Mucosa of descending colon (tissue), 3 donors: ENCODE results near the gene ARSH. TPM values are rescaled to one million over a fixed set of nuclear protein-coding genes. Genes with fewer than 3 reads are reported as not detected.
"Not testable (repeated sequence)": the region's sequence is repeated elsewhere in the genome, so short reads cannot be mapped to it uniquely, and the experiment has no call there.

Source experiments
- ATAC-seq: fragments of 200-7000 bp; cut with Tn5 transposase; one replicate; pipeline ENCODE4 v1.9.1; 2020; ENCODE audit warnings: mild to moderate bottlenecking, moderate library complexity
- DNase-seq, 3 donors: peaks; one replicate each; pipeline ENCODE4 v3.0.0-alpha.2; 2020
- H3K36me3 ChIP-seq: fragments of 200-600 bp; one replicate; pipeline ENCODE4 v1.8.0; 2021; ENCODE audit warnings: low read depth, mild to moderate bottlenecking
- H3K4me1 ChIP-seq: fragments of 200-600 bp; one replicate; pipeline ENCODE4 v1.8.0; 2021; ENCODE audit warnings: low read depth, mild to moderate bottlenecking
- H3K4me3 ChIP-seq: fragments of 200-600 bp; one replicate; pipeline ENCODE4 v1.8.0; 2021; ENCODE audit warnings: mild to moderate bottlenecking
- H3K9me3 ChIP-seq: fragments of 200-600 bp; one replicate; pipeline ENCODE4 v1.8.0; 2021; ENCODE audit warnings: mild to moderate bottlenecking
- intact Hi-C, 2 donors: fragments of 100-400 bp; cut with DNase I in 1 of 2; cut with micrococcal nuclease in 1 of 2; formaldehyde crosslinking; loops; one replicate each; pipeline versions ENCODE4 v1.11.0 to v1.11.1; 2022; cut with DNase I, micrococcal nuclease
- total RNA-seq, 3 donors: library from RNA; stranded (reverse); fragmentation: NEBNext Ultra II Directional in 2 of 3; extraction: Animal tissue kit (Norgen Biotek cat#: 25700) in 2 of 3; gene quantifications; one replicate each; pipeline versions ENCODE4 v1.2.1 to v1.2.4, GENCODE V29; 2021 to 2023
- TF ChIP-seq, protein P1 (sequence below): fragments of 200-600 bp; IDR thresholded peaks from one replicate; pipeline ENCODE4 v1.8.0; 2022; ENCODE audit warnings: antibody characterized with exemption, mild to moderate bottlenecking
- donor health status: DM: no; HTN: no; CAD: no; lungs with moderate emphysema.
- donor health status: DM: no; HTN: no; CAD: no.
- donor health status: DM: no; HTN: yes; CAD: no.

ARSH gene
- total RNA-seq, 3 donors from 2014 or later, result not detected

DNA sequence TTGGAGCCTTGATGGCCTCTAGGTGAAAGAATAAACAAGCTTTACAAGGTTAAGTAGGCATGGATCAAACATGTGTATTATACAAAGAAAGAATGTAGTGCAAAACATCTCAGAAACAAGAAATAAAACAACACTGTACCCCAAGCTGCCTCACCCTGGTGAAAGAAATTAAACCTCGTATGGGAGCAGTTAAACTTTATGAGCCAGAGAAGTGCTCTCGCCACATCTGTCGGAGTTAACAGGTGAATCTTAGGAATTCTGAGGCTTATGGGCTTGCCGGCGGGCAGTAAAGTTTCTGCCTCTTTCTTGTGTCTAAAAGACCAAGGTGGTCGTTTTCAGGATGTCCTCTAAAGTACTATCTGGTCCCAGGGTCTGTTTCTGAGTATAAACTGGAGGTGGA lies 34.0 kb upstream of the ARSH start:
- intact Hi-C loops, result no loop called here
- no peaks in the 10 kb centered on the region for H3K4me1 ChIP-seq
- ATAC-seq (no peak), DNase-seq (no peak)
- H3K4me3 ChIP-seq, result no peak overlapping the region
- no peaks in the 10 kb centered on the region for H3K9me3 ChIP-seq
- no peaks in the 10 kb centered on the region for H3K36me3 ChIP-seq
- TF ChIP-seq, protein P1, sequence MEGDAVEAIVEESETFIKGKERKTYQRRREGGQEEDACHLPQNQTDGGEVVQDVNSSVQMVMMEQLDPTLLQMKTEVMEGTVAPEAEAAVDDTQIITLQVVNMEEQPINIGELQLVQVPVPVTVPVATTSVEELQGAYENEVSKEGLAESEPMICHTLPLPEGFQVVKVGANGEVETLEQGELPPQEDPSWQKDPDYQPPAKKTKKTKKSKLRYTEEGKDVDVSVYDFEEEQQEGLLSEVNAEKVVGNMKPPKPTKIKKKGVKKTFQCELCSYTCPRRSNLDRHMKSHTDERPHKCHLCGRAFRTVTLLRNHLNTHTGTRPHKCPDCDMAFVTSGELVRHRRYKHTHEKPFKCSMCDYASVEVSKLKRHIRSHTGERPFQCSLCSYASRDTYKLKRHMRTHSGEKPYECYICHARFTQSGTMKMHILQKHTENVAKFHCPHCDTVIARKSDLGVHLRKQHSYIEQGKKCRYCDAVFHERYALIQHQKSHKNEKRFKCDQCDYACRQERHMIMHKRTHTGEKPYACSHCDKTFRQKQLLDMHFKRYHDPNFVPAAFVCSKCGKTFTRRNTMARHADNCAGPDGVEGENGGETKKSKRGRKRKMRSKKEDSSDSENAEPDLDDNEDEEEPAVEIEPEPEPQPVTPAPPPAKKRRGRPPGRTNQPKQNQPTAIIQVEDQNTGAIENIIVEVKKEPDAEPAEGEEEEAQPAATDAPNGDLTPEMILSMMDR, result no peak

DNA sequence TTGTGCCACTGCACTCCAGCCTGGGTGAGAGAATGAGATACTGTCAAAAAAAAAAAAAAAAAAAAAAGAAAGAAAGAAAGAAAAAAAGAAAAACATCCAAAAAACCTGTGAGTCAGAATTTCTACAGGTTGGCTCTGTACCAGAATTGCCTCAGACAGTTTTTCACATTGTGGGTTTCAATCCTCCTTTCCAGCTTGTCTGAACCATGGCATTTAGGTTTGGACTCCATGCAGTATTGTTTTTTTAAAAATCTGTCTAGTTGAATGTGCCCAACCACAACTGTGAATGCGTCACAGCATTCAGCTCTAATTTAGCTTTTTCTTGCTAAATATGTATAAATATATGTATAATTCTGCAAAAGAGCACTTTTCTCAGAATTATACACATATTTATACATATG lies 31.4 kb upstream of the ARSH start:
- TF ChIP-seq, protein P1, result no peak
- Histone ChIP-seq H3K9me3 (no peaks in the 10 kb centered on the region), H3K4me1 (no peaks in the 10 kb centered on the region), H3K36me3 (no peaks in the 10 kb centered on the region), H3K4me3 (no peak overlapping the region)
- ATAC-seq (no peak), DNase-seq (no peak)
- intact Hi-C loops, result no loop called here

DNA sequence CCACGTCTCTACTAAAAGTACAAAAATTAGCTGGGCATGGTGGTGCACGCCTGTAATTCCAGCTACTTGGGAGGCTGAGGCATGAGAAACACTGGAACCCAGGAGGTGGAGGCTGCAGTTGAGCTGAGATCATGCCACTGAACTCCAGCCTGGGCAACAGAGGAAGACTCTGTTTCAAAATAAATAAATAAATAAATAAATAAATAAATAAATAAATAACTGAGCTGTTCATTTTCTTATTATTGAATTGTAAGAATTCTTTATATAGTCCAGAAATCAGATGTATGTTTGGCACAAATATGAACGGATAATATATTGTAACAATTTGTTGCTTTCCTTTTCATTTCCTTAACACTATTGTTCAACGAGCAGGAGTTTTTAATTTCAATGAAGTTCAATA lies 27.7 kb upstream of the ARSH start:
- DNase-seq, H3K4me1 ChIP-seq, H3K4me3 ChIP-seq, ATAC-seq, intact Hi-C loops, H3K9me3 ChIP-seq, H3K36me3 ChIP-seq: not testable (repeated sequence)

DNA sequence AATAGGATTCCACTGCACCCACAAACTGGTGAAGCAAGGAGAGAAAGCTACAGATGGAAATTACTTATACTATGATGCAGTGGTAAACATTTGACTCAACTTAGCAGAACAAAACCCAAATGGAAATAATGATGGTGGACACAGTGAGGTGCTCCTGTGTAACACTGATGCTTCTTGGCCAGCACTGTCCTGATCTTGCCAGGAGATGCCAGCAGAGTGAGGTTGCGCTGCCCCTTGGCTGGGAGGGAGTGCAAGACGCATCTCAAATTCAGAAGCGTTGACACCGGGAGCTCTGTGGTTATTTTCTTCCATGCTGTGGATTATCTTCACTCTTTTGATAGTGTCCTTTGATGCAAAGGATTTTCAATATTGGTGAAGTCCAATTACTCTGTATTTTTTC lies 22.0 kb upstream of the ARSH start:
- intact Hi-C loops, result no loop called here
- no peak for DNase-seq
- no peak for ATAC-seq
- Histone ChIP-seq H3K4me1 (no peaks in the 10 kb centered on the region), H3K36me3 (no peaks in the 10 kb centered on the region), H3K4me3 (no peak overlapping the region), H3K9me3 (no peaks in the 10 kb centered on the region)
- TF ChIP-seq, protein P1, result no peak

DNA sequence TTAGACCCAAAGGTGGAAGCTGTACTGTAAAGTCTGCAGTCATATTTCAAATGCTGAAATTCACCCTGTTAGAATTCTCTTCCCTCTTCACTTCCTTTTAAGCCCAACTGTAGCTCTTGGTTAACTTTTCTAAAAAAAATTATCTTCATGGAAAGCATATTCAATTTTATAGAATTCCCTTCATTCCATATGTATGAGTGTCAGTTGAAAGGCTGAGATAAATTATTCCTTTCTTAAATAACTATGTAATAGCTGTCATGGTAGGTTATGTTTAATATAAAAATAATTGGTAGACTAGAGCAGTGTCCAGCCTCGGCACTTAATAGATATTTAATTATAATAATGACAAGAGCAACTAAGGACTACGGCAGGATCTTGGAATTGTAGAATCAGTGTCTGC lies 16.8 kb upstream of the ARSH start:
- intact Hi-C loops, result no loop called here
- Histone ChIP-seq H3K9me3 (no peaks in the 10 kb centered on the region), H3K4me3 (no peak overlapping the region), H3K4me1 (no peaks in the 10 kb centered on the region), H3K36me3 (no peaks in the 10 kb centered on the region)
- no peak for DNase-seq
- TF ChIP-seq, protein P1, result no peak
- no peak for ATAC-seq

DNA sequence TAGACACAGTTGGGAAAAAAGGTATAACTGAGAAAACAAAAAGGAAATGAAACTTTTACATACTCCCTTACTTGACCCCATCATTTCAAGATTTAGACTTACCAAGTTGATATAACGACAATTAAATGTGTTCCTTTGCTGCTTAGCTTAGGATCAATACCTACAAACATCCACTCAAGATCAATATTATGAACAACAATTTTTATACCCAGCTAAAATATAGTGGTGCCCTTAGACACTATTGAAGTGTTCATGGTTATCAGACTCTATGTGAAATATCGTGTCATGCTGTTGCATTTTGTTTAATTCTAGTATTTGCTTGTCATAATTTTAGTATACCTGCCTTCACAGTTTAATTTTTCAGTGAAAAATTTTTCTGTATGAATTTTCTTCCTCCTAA lies 4.2 kb downstream of the ARSH start:
- DNase-seq, result no peak
- intact Hi-C loops, result no loop called here
- H3K9me3 ChIP-seq, result no peaks in the 10 kb centered on the region
- H3K4me3 ChIP-seq, result no peak overlapping the region
- TF ChIP-seq, protein P1, result no peak
- ATAC-seq, result no peak
- H3K36me3 ChIP-seq, result no peaks in the 10 kb centered on the region
- no peaks in the 10 kb centered on the region for H3K4me1 ChIP-seq
